SK-N-DZ (cell line): ENCODE measurements around the gene MLXIP.
"Not testable (repeated sequence)": the region's sequence is repeated elsewhere in the genome, so short reads cannot be mapped to it uniquely, and the experiment has no call there.

Source experiments
- DNase-seq: peaks from one replicate; pipeline ENCODE4 v3.0.0-alpha.2; 2015; ENCODE audit warnings: low spot score

MLXIP gene

GRCh38 chr12:122096591-122097149 is 18.1 kb downstream of the MLXIP start:
- DNase-seq: no peak

- DNase-seq: no peak
Observed at GRCh38 chr12:122097584-122097926, 19.0 kb downstream of the MLXIP start.

- DNase-seq: no peak
Observed at GRCh38 chr12:122097927-122098756, 19.6 kb downstream of the MLXIP start.

GRCh38 chr12:122099280-122099749 is 20.8 kb downstream of the MLXIP start:
- no peak for DNase-seq

- no peak for DNase-seq
Observed at GRCh38 chr12:122099856-122100255, 21.3 kb downstream of the MLXIP start.

- no peak for DNase-seq
Observed at GRCh38 chr12:122100568-122100967, 22.0 kb downstream of the MLXIP start.

- DNase-seq: no peak
Observed at GRCh38 chr12:122102331-122102730, 23.8 kb downstream of the MLXIP start.

- no peak for DNase-seq
Observed at GRCh38 chr12:122104844-122105243, 26.3 kb downstream of the MLXIP start.

GRCh38 chr12:122105496-122105895 is 26.9 kb downstream of the MLXIP start:
- not testable (repeated sequence) for DNase-seq

GRCh38 chr12:122106843-122107242 is 28.3 kb downstream of the MLXIP start:
- no peak for DNase-seq

GRCh38 chr12:122107261-122107660 is 28.7 kb downstream of the MLXIP start:
- no peak for DNase-seq

- DNase-seq: no peak
Observed at GRCh38 chr12:122111089-122111641, 32.6 kb downstream of the MLXIP start.

- DNase-seq: no peak
Observed at GRCh38 chr12:122116707-122117535, 38.4 kb downstream of the MLXIP start.

GRCh38 chr12:122117979-122118378 is 39.4 kb downstream of the MLXIP start:
- no peak for DNase-seq

GRCh38 chr12:122121341-122121740 is 42.8 kb downstream of the MLXIP start:
- not testable (repeated sequence) for DNase-seq

- DNase-seq: no peak
Observed at GRCh38 chr12:122121745-122122144, 43.2 kb downstream of the MLXIP start.

- DNase-seq: peak; percentile 73
Observed at GRCh38 chr12:122123051-122123760, 44.6 kb downstream of the MLXIP start.

- DNase-seq: no peak
Observed at GRCh38 chr12:122123761-122124145, 45.2 kb downstream of the MLXIP start.

GRCh38 chr12:122124370-122124769 is 45.8 kb downstream of the MLXIP start:
- no peak for DNase-seq

GRCh38 chr12:122125452-122126341 is 47.1 kb downstream of the MLXIP start:
- DNase-seq: no peak

- no peak for DNase-seq
Observed at GRCh38 chr12:122126342-122126635, 47.7 kb downstream of the MLXIP start.
